ENCODE data around the gene ADM2.

The ADM2 gene

GRCh38 chr22:50533856-50534711, 52.7 kb downstream of the ADM2 start:
- FAIRE-seq (peak; percentile 93), DNase-seq (ENCODE audit: low spot score) (peak; percentile 49)

GRCh38 chr22:50535113-50535512, 53.8 kb downstream of the ADM2 start:
- DNase-seq (ENCODE audit: low spot score) (no peak), FAIRE-seq (no peak)

Measured in RCC 7860 (cell line).